Endothelial cell (in vitro differentiated cells): Measurements from ENCODE around the gene TRPM2. TPM values are rescaled to one million over a fixed set of nuclear protein-coding genes. Genes with fewer than 3 reads are reported as not detected.

Source experiments
- DNase-seq: peaks from one replicate; pipeline ENCODE4 v3.0.0; 2021; ENCODE audit warnings: low spot score
- H3K27ac Mint-ChIP-seq: one replicate; pipeline ENCODE4 v1.8.0; 2021; ENCODE audit warnings: mixed read lengths, inconsistent platforms; ENCODE audit not compliant: unreplicated experiment
- H3K27me3 Mint-ChIP-seq: one replicate; pipeline ENCODE4 v1.8.0; 2021; ENCODE audit warnings: mild to moderate bottlenecking, moderate library complexity, mixed read lengths, inconsistent platforms; ENCODE audit not compliant: unreplicated experiment
- H3K36me3 Mint-ChIP-seq: one replicate; pipeline ENCODE4 v1.8.0; 2021; ENCODE audit warnings: mild to moderate bottlenecking, low read depth, mixed read lengths, inconsistent platforms; ENCODE audit not compliant: unreplicated experiment
- H3K4me1 Mint-ChIP-seq: one replicate; pipeline ENCODE4 v1.8.0; 2021; ENCODE audit warnings: mild to moderate bottlenecking, mixed read lengths, inconsistent platforms; ENCODE audit not compliant: unreplicated experiment
- H3K4me3 Mint-ChIP-seq: one replicate; pipeline ENCODE4 v1.8.0; 2021; ENCODE audit warnings: mild to moderate bottlenecking, mixed read lengths, inconsistent platforms; ENCODE audit not compliant: unreplicated experiment
- H3K9me3 Mint-ChIP-seq: one replicate; pipeline ENCODE4 v1.8.0; 2021; ENCODE audit warnings: mixed read lengths, inconsistent platforms; ENCODE audit not compliant: unreplicated experiment
- total RNA-seq: library from RNA; stranded (reverse); fragmentation: NEBNext Ultra II Directional; extraction: Animal tissue kit (Norgen Biotek cat#: 25700); gene quantifications from one replicate; pipeline ENCODE4 v1.2.1, GENCODE V29; 2021; ENCODE audit not compliant: unreplicated experiment
- TF ChIP-seq, protein P1 (sequence below): fragments of 200-600 bp; sonication (generic); IDR thresholded peaks from one replicate; pipeline ENCODE4 v1.5.0; 2021; ENCODE audit warnings: antibody characterized with exemption; ENCODE audit not compliant: unreplicated experiment

The TRPM2 gene
- total RNA-seq, 1 donor from 2014 or later: 0.15 TPM

DNA sequence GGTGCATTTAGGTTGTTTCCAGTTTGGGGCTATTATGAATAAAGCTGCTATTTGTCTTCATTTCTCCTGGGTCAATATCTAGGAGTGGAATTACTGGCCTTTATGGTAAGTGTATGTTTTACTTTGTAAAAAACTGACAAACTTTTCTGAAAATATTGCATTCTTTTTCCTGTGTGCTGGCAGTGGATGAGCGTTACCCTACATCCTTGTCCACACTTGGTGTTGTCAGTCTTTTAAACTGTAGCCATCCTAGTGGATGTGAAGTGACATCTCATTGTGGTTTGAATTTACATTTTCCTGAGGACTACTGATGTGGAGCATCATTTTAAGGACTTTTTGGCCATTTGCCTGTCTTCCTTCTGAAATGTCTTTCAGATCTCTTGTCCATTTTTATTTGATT lies 35.9 kb downstream of the TRPM2 start:
- Mint-ChIP-seq H3K9me3 (no peaks in the 10 kb centered on the region), H3K4me1 (no peaks in the 10 kb centered on the region), H3K27ac (no peak overlapping the region), H3K27me3 (no peaks in the 10 kb centered on the region), H3K36me3 (no peaks in the 10 kb centered on the region), H3K4me3 (no peak overlapping the region)
- DNase-seq: no peak
- TF ChIP-seq, protein P1, sequence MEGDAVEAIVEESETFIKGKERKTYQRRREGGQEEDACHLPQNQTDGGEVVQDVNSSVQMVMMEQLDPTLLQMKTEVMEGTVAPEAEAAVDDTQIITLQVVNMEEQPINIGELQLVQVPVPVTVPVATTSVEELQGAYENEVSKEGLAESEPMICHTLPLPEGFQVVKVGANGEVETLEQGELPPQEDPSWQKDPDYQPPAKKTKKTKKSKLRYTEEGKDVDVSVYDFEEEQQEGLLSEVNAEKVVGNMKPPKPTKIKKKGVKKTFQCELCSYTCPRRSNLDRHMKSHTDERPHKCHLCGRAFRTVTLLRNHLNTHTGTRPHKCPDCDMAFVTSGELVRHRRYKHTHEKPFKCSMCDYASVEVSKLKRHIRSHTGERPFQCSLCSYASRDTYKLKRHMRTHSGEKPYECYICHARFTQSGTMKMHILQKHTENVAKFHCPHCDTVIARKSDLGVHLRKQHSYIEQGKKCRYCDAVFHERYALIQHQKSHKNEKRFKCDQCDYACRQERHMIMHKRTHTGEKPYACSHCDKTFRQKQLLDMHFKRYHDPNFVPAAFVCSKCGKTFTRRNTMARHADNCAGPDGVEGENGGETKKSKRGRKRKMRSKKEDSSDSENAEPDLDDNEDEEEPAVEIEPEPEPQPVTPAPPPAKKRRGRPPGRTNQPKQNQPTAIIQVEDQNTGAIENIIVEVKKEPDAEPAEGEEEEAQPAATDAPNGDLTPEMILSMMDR: no peak

DNA sequence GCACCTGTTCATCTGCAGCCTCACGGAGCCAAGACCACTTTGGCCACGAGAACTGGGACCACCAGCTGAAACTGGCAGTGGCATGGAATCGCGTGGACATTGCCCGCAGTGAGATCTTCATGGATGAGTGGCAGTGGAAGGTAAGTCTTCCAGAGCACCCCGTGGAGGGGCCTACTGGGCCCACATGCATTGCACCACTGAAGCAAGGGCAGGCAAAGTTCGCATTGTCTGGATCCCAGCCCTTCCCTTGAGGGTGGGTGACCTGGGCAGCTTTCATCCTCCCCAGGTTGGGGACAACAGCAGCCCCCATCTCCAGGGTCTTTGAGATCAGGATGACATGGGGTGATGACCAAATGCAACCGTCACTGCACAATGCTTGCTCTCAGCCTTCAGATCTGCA lies 37.5 kb downstream of the TRPM2 start:
- no peaks in the 10 kb centered on the region for H3K9me3 Mint-ChIP-seq
- H3K27me3 Mint-ChIP-seq: no peaks in the 10 kb centered on the region
- H3K36me3 Mint-ChIP-seq: no peaks in the 10 kb centered on the region
- TF ChIP-seq, protein P1: no peak
- no peak for DNase-seq
- H3K4me3 Mint-ChIP-seq: no peak overlapping the region
- H3K27ac Mint-ChIP-seq: no peak overlapping the region
- H3K4me1 Mint-ChIP-seq: no peaks in the 10 kb centered on the region

DNA sequence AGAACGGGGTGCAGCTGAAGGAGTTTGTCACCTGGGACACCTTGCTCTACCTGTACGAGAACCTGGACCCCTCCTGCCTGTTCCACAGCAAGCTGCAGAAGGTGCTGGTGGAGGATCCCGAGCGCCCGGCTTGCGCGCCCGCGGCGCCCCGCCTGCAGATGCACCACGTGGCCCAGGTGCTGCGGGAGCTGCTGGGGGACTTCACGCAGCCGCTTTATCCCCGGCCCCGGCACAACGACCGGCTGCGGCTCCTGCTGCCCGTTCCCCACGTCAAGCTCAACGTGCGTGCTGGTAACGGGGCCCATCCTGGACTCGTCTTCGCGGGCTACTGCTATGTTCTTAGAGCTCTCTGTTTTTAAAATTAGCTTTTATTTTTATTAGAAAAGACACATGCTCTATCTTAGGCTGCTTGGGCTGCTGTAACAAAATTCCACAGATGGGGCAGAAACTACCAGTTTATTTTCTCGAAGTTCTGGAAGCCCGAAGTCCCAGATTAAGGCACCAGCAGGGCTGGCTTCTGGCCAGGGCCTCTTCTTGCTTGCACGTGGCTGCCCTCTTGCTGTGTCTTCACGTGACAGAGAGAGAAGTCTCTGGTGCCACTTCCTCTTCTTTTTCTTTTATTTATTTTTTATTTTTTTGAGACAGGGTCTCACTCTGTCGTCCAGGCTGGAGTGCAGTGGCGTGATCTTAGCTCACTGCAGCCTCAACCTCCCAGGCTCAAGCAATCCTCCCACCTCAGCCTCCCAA lies 38.1 kb downstream of the TRPM2 start:
- TF ChIP-seq, protein P1: no peak

DNA sequence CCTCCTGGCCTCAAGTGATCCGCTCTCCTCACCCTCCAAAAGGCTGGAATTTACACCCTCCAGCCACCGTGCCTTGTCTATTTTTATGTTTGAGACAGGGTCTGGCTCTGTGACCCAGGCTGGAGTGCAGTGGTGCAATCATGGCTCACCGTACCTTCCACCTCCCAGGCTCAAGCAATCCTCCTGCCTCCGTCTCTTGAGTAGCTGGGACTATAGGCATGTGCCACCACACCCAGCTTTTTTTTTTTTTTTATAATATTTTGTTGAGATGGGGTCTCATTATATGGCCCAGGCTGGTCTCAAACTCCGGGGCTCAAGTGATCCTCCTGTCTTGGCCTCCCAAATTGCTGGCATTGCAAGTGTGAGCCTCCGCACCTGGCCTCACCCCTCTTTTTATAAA lies 38.8 kb downstream of the TRPM2 start:
- Mint-ChIP-seq H3K4me1 (no peaks in the 10 kb centered on the region), H3K27ac (no peak overlapping the region), H3K27me3 (no peaks in the 10 kb centered on the region), H3K9me3 (no peaks in the 10 kb centered on the region), H3K4me3 (no peak overlapping the region), H3K36me3 (no peaks in the 10 kb centered on the region)
- TF ChIP-seq, protein P1: no peak
- DNase-seq: no peak

More for the DNA sequence above, 38.1 kb downstream of the TRPM2 start:
- Mint-ChIP-seq H3K36me3 (no peaks in the 10 kb centered on the region), H3K27ac (no peak overlapping the region), H3K4me3 (no peak overlapping the region), H3K27me3 (no peaks in the 10 kb centered on the region), H3K9me3 (no peaks in the 10 kb centered on the region), H3K4me1 (no peaks in the 10 kb centered on the region)
- no peak for DNase-seq

DNA sequence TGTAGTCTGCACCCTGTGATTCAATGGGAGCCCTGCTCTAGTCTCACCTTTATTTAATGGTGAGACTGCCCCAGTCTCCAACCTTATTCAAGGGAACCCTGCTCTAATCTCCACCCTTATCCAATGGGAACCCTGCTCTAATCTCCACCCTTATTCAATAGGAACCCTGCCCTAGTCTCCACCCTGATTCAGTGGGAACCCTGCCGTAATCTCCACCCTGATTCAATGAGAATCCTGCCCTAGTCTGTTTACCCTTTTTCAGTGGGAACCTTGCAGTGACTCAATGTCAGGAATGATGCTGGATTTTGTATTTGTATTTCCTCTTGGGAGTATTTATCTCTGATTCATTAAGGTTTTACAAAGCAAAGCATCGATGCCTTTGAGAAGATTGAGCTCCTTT lies 39.5 kb downstream of the TRPM2 start:
- TF ChIP-seq, protein P1: no peak
- no peak for DNase-seq
- H3K9me3 Mint-ChIP-seq: no peaks in the 10 kb centered on the region
- H3K4me3 Mint-ChIP-seq: no peak overlapping the region
- H3K36me3 Mint-ChIP-seq: no peaks in the 10 kb centered on the region
- H3K4me1 Mint-ChIP-seq: no peaks in the 10 kb centered on the region
- no peak overlapping the region for H3K27ac Mint-ChIP-seq
- peaks cover 3% of the 10 kb centered on the region for H3K27me3 Mint-ChIP-seq
